ENCODE data around the gene CERKL.

GRCh38 chr2:181643151-181643550 is 13.8 kb downstream of the CERKL start:
- TF ChIP-seq, protein P1, sequence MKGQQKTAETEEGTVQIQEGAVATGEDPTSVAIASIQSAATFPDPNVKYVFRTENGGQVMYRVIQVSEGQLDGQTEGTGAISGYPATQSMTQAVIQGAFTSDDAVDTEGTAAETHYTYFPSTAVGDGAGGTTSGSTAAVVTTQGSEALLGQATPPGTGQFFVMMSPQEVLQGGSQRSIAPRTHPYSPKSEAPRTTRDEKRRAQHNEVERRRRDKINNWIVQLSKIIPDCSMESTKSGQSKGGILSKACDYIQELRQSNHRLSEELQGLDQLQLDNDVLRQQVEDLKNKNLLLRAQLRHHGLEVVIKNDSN (IDR thresholded peaks at IDR 0.05): no peak
- no peak for TF ChIP-seq CEBPB (IDR thresholded peaks at IDR 0.05)
- no peak for TF ChIP-seq EP300 (IDR thresholded peaks at IDR 0.05; ENCODE audit: borderline replicate concordance)
- no peak for TF ChIP-seq RAD21 (IDR thresholded peaks at IDR 0.05; ENCODE audit: low read depth)
- no peak for TF ChIP-seq TAF1 (IDR thresholded peaks at IDR 0.05; ENCODE audit: low read depth)
- TF ChIP-seq YY1 (IDR thresholded peaks at IDR 0.05; ENCODE audit: low read depth): no peak
- TF ChIP-seq REST (IDR thresholded peaks at IDR 0.05; ENCODE audit: low read depth): no peak
- no peak for TF ChIP-seq CREB1 (IDR thresholded peaks at IDR 0.05; ENCODE audit: low read depth)
- TF ChIP-seq MAX (IDR thresholded peaks at IDR 0.05): no peak
- TF ChIP-seq ZBTB7A (IDR thresholded peaks at IDR 0.05; ENCODE audit: low read depth): no peak
